B cell (primary cell): ENCODE data around the gene CSMD2. TPM values are rescaled to one million over a fixed set of nuclear protein-coding genes. Genes with fewer than 3 reads are reported as not detected.

Source experiments
- ATAC-seq: fragments of 200-7000 bp; cut with Tn5 transposase; one replicate; pipeline ENCODE4 v1.10.0; 2021; ENCODE audit warnings: low read depth, mild to moderate bottlenecking, moderate number of reproducible peaks, moderate library complexity
- CTCF ChIA-PET: fragments of 350-600 bp; sonication (Branson Sonifier 250); formaldehyde crosslinking; loops from one replicate; lab custom pipeline; 2021; ENCODE audit warnings: antibody characterized with exemption, inconsistent platforms; lab: Charles Lee
- POLR2A ChIA-PET: fragments of 350-600 bp; sonication (Branson Sonifier 250); formaldehyde crosslinking; loops from one replicate; lab custom pipeline; 2021; ENCODE audit warnings: antibody characterized with exemption; lab: Charles Lee
- DNase-seq: peaks from one replicate; pipeline ENCODE4 v3.0.0; 2013
- H2AFZ ChIP-seq: 2 replicates; pipeline ENCODE4 v1.6.1; 2012; ENCODE audit warnings: mild to moderate bottlenecking, low read depth, low read length; ENCODE audit not compliant: insufficient read depth, poor library complexity, severe bottlenecking
- H3K27ac ChIP-seq, 2 donors: 1 replicate in 1 of 2; 2 replicates in 1 of 2; pipeline ENCODE4 v1.5.1; 2012 to 2013; ENCODE audit warnings: low read length in 2 of 2, mild to moderate bottlenecking in 2 of 2, moderate library complexity in 1 of 2
- H3K27me3 ChIP-seq, 4 experiments: fragments of 200-600 bp in 1 of 4; sonication (generic) in 1 of 4; replicated peaks in 1 of 4; 1 replicate in 2 of 4; 2 replicates in 2 of 4; pipeline versions ENCODE4 v1.6.1 to v1.7.0; 2013 to 2016; ENCODE audit warnings: low read length in 3 of 4, mild to moderate bottlenecking in 2 of 4, mixed read lengths in 1 of 4, moderate library complexity in 1 of 4; ENCODE audit not compliant: insufficient read depth in 4 of 4, control insufficient read depth in 3 of 4; ENCODE audit errors: control extremely low read depth in 1 of 4
- H3K36me3 ChIP-seq, 2 experiments: replicated peaks in 1 of 2; 1 replicate in 1 of 2; 2 replicates in 1 of 2; pipeline versions ENCODE4 v1.6.1 to v1.7.1; 2013; ENCODE audit warnings: low read length in 1 of 2; ENCODE audit not compliant: insufficient read depth in 2 of 2, control insufficient read depth in 1 of 2; ENCODE audit errors: control extremely low read depth in 1 of 2, extremely low read depth in 1 of 2
- H3K4me1 ChIP-seq, 2 donors: fragments of 200-600 bp in 1 of 2; sonication (generic) in 1 of 2; 1 replicate in 1 of 2; 2 replicates in 1 of 2; pipeline versions ENCODE4 v1.5.1 to v1.6.1; 2013 to 2017; ENCODE audit warnings: low read length in 2 of 2; ENCODE audit not compliant: control insufficient read depth in 2 of 2, insufficient read depth in 2 of 2
- H3K4me2 ChIP-seq: replicated peaks from 2 replicates; pipeline ENCODE3; 2012; ENCODE audit warnings: mild to moderate bottlenecking, low read depth, low read length; ENCODE audit not compliant: poor library complexity, severe bottlenecking
- H3K4me3 ChIP-seq, 5 experiments: fragments of 200-600 bp in 1 of 5; sonication (generic) in 1 of 5; 1 replicate in 3 of 5; 2 replicates in 2 of 5; pipeline versions ENCODE4 v1.5.1 to v1.7.0; 2011 to 2016; ENCODE audit warnings: low read length in 4 of 5, mild to moderate bottlenecking in 4 of 5, low read depth in 2 of 5, control low read depth in 1 of 5, moderate library complexity in 1 of 5; ENCODE audit not compliant: insufficient read depth in 1 of 5; ENCODE audit errors: control extremely low read depth in 1 of 5, extremely low read depth in 1 of 5
- H3K79me2 ChIP-seq: fragments of 200-600 bp; sonication (generic); one replicate; pipeline ENCODE4 v1.6.0; 2016; ENCODE audit warnings: low read length; ENCODE audit not compliant: control insufficient read depth, insufficient read depth
- H3K9ac ChIP-seq: fragments of 200-600 bp; sonication (generic); 2 replicates; pipeline ENCODE4 v1.6.1; 2017; ENCODE audit warnings: mild to moderate bottlenecking, low read length, moderate library complexity
- H3K9me3 ChIP-seq, 3 donors: one replicate each; pipeline versions ENCODE4 v1.6.1 to v1.7.1; 2013; ENCODE audit warnings: low read length in 2 of 3; ENCODE audit not compliant: control insufficient read depth in 2 of 3, insufficient read depth in 1 of 3; ENCODE audit errors: control extremely low read depth in 1 of 3
- H4K20me1 ChIP-seq: 2 replicates; pipeline ENCODE4 v1.6.0; 2012; ENCODE audit warnings: mild to moderate bottlenecking, low read length; ENCODE audit not compliant: insufficient read depth, control insufficient read depth, poor library complexity, severe bottlenecking
- H3K27ac Mint-ChIP-seq: one replicate; pipeline ENCODE4 v1.8.0; 2021; ENCODE audit warnings: mixed read lengths
- H3K27me3 Mint-ChIP-seq: one replicate; pipeline ENCODE4 v1.8.0; 2021; ENCODE audit warnings: mixed read lengths
- H3K4me1 Mint-ChIP-seq: one replicate; pipeline ENCODE4 v1.8.0; 2021; ENCODE audit warnings: mixed read lengths
- H3K4me3 Mint-ChIP-seq: one replicate; pipeline ENCODE4 v1.8.0; 2021; ENCODE audit warnings: mixed read lengths
- H3K9me3 Mint-ChIP-seq: one replicate; pipeline ENCODE4 v1.8.0; 2022; ENCODE audit warnings: mixed read lengths; ENCODE audit not compliant: insufficient read depth
- EZH2 ChIP-seq: IDR thresholded peaks from 2 replicates; pipeline ENCODE4 v1.6.1; 2012; ENCODE audit warnings: borderline replicate concordance, low read depth, mild to moderate bottlenecking, moderate library complexity, low read length; ENCODE audit not compliant: insufficient read depth, poor library complexity, severe bottlenecking
- WGBS: methylation state at CpG from one replicate; pipeline ENCODE4 v1.1.5; 2013; ENCODE audit warnings: missing lambda C conversion rate; ENCODE audit not compliant: insufficient coverage; 5-methylcytosine and 5-hydroxymethylcytosine counted together
- intact Hi-C: fragments of 100-400 bp; cut with micrococcal nuclease; formaldehyde crosslinking; loops from one replicate; pipeline ENCODE4 v1.10.0; 2022
- polyA plus RNA-seq: library from polyadenylated mRNA; depleted of rRNA; stranded (reverse); fragments of >200 nt; gene quantifications from 2 replicates; pipeline ENCODE4 v1.2.3, GENCODE V29; 2012
- total RNA-seq, 2 donors: library from RNA; stranded (reverse); fragments of 120-200 nt in 1 of 2; gene quantifications; 1 replicate in 1 of 2; 2 replicates in 1 of 2; pipeline versions ENCODE4 v1.2.3 to v1.2.4, GENCODE V29; 2013 to 2022
- TF ChIP-seq, protein P1 (sequence below): fragments of 200-600 bp; IDR thresholded peaks from one replicate; pipeline ENCODE4 v1.8.0; 2022; ENCODE audit warnings: antibody characterized with exemption, mild to moderate bottlenecking

Gene CSMD2
- total and polyA plus RNA-seq, 2 donors (not counting 1 experiment from before 2014, with no cell fraction given) = not detected

DNA sequence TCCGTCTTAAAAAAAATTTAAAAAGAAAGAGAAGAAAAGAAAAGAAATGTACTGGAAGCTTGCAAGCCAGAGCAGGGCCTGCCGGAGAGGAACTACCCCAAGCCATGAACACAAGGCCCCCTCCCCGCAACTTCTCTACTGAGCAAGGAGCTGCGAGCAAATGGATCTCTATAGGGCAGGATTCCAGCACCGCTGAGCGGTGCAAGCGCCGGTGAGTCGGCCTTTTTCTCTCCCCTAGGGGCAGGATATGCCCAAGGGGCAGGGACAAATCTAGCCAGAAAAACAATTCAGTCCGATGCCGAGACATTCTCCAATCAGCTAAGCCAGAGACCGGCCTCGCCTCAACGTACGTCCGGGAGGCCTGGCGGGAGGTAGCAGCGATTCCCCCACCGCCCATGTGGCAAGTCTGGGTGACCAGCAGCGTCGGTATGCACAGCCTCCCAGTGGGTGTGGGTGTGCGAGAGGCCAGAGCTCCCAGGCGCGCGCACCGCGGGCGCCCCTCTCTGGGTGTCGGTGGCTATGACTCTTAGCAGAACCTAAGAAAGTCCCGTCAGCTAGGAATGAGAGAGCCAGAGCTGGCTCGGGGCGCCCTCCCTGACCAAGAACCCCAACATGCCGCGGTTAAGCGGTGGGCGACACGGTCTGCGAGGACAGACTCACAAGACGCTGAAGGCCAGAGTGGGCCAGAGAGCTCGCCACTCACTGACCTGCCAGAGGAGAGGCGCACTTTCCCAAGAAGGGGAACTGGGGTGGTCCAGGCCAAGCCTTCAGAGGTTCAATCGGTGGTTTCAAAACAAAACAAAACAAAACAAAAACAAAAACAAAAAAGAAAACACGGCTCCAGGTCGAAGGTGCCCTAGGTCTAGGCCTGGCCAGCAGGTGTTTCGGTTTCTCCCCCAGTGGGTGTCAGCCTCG, 1.9 kb downstream of the CSMD2 start:
- Histone ChIP-seq H3K27ac (no peak overlapping the region), H3K4me3 (no peak overlapping the region), H2AFZ (no peak overlapping the region), H3K36me3 (no peaks in the 10 kb centered on the region), H3K27me3 (peaks cover 0 to 40% (median 22%) of the 10 kb centered on the region in 4 experiments), H3K9me3 (peaks cover 0 to 9% (median 0%) of the 10 kb centered on the region in 3 donors), H3K4me2 (peak overlapping the region; percentile 49), H3K9ac (no peak overlapping the region), H3K4me1 (peaks cover 8 to 14% of the 10 kb centered on the region in 2 donors), H4K20me1 (no peaks in the 10 kb centered on the region), H3K79me2 (no peaks in the 10 kb centered on the region)
- CTCF ChIA-PET = no interaction called here
- intact Hi-C loops = no loop called here
- ATAC-seq (no peak), DNase-seq (peak; percentile 14)
- peak overlapping the region; percentile 62 for H3K4me3 Mint-ChIP-seq
- H3K4me1 Mint-ChIP-seq = peaks cover 14% of the 10 kb centered on the region
- TF ChIP-seq EZH2 = no peak
- TF ChIP-seq, protein P1, sequence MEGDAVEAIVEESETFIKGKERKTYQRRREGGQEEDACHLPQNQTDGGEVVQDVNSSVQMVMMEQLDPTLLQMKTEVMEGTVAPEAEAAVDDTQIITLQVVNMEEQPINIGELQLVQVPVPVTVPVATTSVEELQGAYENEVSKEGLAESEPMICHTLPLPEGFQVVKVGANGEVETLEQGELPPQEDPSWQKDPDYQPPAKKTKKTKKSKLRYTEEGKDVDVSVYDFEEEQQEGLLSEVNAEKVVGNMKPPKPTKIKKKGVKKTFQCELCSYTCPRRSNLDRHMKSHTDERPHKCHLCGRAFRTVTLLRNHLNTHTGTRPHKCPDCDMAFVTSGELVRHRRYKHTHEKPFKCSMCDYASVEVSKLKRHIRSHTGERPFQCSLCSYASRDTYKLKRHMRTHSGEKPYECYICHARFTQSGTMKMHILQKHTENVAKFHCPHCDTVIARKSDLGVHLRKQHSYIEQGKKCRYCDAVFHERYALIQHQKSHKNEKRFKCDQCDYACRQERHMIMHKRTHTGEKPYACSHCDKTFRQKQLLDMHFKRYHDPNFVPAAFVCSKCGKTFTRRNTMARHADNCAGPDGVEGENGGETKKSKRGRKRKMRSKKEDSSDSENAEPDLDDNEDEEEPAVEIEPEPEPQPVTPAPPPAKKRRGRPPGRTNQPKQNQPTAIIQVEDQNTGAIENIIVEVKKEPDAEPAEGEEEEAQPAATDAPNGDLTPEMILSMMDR = peak; percentile 12
- POLR2A ChIA-PET = no interaction called here
- H3K9me3 Mint-ChIP-seq = no peaks in the 10 kb centered on the region
- no peak overlapping the region for H3K27ac Mint-ChIP-seq
- peaks cover 67% of the 10 kb centered on the region for H3K27me3 Mint-ChIP-seq
- WGBS = 2% methylated on average over 44 of the region's 46 CpGs

DNA sequence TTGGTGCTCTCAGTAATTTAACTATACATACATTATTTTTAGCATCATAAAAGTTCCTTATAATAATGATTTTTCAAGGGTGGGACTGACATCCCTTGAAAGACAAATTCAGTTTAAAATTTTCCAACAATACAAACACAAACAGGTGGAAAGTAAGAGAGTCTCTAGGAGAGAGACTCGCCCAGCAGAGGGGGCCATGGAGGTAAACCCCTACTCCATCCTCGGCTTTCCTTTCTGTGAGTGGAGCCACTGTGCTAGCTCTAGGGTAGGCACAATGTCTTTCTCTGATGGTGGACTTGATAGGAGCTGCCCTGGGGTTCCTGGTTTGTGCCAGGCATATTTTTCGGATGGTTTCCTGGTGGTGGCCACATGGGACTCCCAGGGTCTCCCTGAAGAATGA, 8.3 kb downstream of the CSMD2 start:
- TF ChIP-seq, protein P1 = no peak
- Histone ChIP-seq H4K20me1 (no peaks in the 10 kb centered on the region), H3K79me2 (no peaks in the 10 kb centered on the region), H2AFZ (no peak overlapping the region), H3K4me3 (no peak overlapping the region), H3K36me3 (no peaks in the 10 kb centered on the region), H3K27ac (no peak overlapping the region), H3K9me3 (peaks cover 0 to 2% (median 0%) of the 10 kb centered on the region in 3 donors), H3K4me1 (no peaks in the 10 kb centered on the region), H3K9ac (no peak overlapping the region), H3K4me2 (no peak overlapping the region), H3K27me3 (peaks cover 0 to 20% (median 9%) of the 10 kb centered on the region in 4 experiments)
- Mint-ChIP-seq H3K4me3 (no peak overlapping the region), H3K4me1 (peaks cover 2% of the 10 kb centered on the region), H3K27me3 (peaks cover 51% of the 10 kb centered on the region), H3K9me3 (no peaks in the 10 kb centered on the region), H3K27ac (no peak overlapping the region)
- no peak for ATAC-seq
- DNase-seq = no peak
- 72% methylated on average over 2 of the region's 3 CpGs for WGBS
- intact Hi-C loops = no loop called here
- POLR2A ChIA-PET = no interaction called here
- CTCF ChIA-PET = no interaction called here
